Measurements from ENCODE around the gene SUZ12.

DNA sequence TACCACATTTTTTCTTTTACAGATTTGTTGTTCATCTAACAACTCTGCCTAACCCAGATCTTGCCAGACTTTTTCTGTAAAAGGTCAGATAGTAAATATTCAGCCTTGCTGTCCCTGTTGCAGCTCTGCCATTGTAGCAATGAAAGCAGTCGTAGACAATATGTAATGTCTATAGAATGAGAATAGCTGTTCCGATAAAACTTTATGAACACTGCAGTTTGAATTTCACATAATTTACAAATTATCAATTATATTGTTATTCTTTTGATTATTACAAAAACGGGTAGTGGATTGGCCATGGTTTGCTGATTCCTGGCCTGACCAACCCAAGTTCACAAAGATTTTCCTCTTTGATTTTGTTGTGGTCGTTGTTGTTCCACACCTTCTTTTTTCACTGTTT is 73.3 kb downstream of the SUZ12 start:
- TF ChIP-seq, protein P1, sequence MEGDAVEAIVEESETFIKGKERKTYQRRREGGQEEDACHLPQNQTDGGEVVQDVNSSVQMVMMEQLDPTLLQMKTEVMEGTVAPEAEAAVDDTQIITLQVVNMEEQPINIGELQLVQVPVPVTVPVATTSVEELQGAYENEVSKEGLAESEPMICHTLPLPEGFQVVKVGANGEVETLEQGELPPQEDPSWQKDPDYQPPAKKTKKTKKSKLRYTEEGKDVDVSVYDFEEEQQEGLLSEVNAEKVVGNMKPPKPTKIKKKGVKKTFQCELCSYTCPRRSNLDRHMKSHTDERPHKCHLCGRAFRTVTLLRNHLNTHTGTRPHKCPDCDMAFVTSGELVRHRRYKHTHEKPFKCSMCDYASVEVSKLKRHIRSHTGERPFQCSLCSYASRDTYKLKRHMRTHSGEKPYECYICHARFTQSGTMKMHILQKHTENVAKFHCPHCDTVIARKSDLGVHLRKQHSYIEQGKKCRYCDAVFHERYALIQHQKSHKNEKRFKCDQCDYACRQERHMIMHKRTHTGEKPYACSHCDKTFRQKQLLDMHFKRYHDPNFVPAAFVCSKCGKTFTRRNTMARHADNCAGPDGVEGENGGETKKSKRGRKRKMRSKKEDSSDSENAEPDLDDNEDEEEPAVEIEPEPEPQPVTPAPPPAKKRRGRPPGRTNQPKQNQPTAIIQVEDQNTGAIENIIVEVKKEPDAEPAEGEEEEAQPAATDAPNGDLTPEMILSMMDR (IDR thresholded peaks at IDR 0.05; ENCODE audit: low read length) = no peak
- no peak for TF ChIP-seq EZH2 (IDR thresholded peaks at IDR 0.05; ENCODE audit: borderline replicate concordance, low read length)
